ENCODE results near the gene PLXNA1.

DNA sequence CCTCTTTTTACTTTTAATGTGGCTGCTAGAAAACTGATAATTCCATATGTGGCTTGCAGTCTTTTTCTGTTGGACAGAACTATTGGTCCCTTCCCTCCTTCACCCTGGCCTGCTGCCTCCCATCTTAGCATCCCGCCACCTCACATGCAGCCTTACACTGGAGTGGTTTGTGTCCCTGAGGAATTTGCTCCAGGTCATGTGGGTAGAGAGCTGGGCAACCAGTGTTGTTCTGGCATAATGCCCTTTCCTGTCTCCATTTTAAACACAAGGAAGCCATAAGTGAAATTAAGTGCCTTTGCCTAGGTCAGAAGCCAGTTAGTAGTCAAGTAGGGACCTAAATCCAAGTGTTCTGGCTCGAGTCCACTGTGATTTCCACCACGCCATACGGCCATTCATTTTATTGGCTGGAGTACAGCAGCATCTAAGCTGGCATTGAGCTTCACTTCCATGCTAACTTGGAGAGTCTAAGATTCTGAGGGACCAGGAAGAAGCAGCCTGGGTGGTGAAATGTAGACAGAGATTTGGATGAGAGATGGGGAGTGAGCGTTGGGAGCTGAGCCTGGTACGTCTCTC, 46.0 kb upstream of the PLXNA1 start:
- TF ChIP-seq YY1 (IDR thresholded peaks at IDR 0.05; ENCODE audit: low read depth, low read length) (no peak), SMAD5 (IDR thresholded peaks at IDR 0.05; ENCODE audit: low read depth) (no peak), RELA (IDR thresholded peaks at IDR 0.05; ENCODE audit: borderline replicate concordance, partially characterized antibody) (no peak), EZH2 (IDR thresholded peaks at IDR 0.05; ENCODE audit: borderline replicate concordance, control insufficient read depth, low read depth, low read length) (no peak), TARDBP (IDR thresholded peaks at IDR 0.05; ENCODE audit: borderline replicate concordance) (no peak), TAF1 (IDR thresholded peaks at IDR 0.05; ENCODE audit: borderline replicate concordance, low read depth, low read length) (no peak), ESRRA (IDR thresholded peaks at IDR 0.05; ENCODE audit: low read length) (no peak), EP300 (IDR thresholded peaks at IDR 0.05; ENCODE audit: borderline replicate concordance in 1 of 2, control insufficient read depth in 1 of 2, low read depth in 2 of 2, low read length in 2 of 2) (no peak), SIN3A (IDR thresholded peaks at IDR 0.05; ENCODE audit: low read depth, low read length) (no peak)
- TF ChIP-seq, protein P1, sequence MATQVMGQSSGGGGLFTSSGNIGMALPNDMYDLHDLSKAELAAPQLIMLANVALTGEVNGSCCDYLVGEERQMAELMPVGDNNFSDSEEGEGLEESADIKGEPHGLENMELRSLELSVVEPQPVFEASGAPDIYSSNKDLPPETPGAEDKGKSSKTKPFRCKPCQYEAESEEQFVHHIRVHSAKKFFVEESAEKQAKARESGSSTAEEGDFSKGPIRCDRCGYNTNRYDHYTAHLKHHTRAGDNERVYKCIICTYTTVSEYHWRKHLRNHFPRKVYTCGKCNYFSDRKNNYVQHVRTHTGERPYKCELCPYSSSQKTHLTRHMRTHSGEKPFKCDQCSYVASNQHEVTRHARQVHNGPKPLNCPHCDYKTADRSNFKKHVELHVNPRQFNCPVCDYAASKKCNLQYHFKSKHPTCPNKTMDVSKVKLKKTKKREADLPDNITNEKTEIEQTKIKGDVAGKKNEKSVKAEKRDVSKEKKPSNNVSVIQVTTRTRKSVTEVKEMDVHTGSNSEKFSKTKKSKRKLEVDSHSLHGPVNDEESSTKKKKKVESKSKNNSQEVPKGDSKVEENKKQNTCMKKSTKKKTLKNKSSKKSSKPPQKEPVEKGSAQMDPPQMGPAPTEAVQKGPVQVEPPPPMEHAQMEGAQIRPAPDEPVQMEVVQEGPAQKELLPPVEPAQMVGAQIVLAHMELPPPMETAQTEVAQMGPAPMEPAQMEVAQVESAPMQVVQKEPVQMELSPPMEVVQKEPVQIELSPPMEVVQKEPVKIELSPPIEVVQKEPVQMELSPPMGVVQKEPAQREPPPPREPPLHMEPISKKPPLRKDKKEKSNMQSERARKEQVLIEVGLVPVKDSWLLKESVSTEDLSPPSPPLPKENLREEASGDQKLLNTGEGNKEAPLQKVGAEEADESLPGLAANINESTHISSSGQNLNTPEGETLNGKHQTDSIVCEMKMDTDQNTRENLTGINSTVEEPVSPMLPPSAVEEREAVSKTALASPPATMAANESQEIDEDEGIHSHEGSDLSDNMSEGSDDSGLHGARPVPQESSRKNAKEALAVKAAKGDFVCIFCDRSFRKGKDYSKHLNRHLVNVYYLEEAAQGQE (IDR thresholded peaks at IDR 0.05; ENCODE audit: low read depth, low read length): no peak
